Stimulated activated CD4-positive, alpha-beta T cell treated with anti-CD3 and anti-CD28 coated beads, Interleukin-2, amount 100 ng/mL, for 48 hours (primary cell): Measurements from ENCODE around the gene PSMD11.
"Not testable (repeated sequence)": the region's sequence is repeated elsewhere in the genome, so short reads cannot be mapped to it uniquely, and the experiment has no call there.

ENCODE experiments used
- DNase-seq, 2 donors: peaks; one replicate each; pipeline ENCODE4 v3.0.0-alpha.2; 2020

The PSMD11 gene

DNA sequence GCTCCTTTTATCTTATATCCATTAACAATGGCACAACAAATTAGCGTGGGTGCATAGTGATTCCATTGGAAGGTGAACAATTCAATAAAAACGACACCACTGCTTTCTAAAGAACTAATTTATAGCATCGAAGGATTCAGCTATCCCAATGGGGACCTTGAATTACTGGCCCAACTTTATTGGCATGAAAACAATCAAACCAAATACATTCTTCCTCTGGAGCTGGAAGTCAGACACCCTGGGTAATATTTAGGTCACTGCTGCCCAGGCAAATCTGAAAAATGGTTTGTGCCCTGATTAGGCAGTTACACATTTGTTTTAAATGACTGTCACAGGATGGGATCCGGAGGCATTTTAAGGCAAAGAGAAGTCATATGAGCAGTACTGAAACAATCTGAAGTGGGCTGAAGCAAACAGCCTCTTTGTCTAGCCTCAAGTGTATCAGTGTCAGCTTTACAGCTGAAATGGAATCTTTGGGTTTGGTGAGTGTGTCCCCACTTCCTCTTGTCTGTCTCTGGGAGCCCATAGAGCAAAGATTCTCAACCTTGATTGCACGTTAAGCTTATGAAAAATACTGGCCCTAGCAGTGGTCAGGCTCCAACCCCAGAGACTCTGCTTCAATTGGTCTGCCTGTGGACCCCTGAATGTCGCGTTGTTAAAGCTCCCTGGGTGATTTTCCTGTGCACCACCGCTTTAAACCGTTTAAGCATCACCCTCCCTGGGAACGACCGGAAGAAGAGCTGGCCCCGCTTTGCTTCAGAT, 72.8 kb downstream of the PSMD11 start:
- no peak for DNase-seq

DNA sequence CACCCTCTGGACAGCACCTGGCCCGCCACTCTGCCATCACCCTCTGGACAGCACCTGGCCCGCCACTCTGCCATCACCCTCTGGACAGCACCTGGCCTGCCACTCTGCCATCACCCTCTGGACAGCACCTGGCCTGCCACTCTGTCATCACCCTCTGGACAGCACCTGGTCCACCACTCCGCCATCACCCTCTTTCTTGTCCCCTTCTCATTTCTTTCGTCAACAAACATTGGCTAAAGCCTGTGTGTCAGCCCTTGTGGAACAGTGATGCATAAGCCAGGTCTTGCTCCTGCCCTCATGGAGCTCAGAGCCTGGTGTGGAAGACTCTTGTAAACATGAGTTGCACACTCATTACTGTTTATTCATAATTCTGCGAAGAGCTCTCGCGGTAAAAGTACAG, 73.7 kb downstream of the PSMD11 start:
- DNase-seq, result no peak

- no peak for DNase-seq
These were observed 74.4 kb downstream of the PSMD11 start for GRCh38 chr17:32518646-32519227.

- peak in 1 of 2 donors; percentile 59 for DNase-seq
These were observed 75.2 kb downstream of the PSMD11 start for GRCh38 chr17:32519228-32520103.

- DNase-seq, result no peak
These were observed 75.9 kb downstream of the PSMD11 start for GRCh38 chr17:32520104-32520701.

- no peak for DNase-seq
These were observed 76.6 kb downstream of the PSMD11 start for GRCh38 chr17:32520737-32521404.

GRCh38 chr17:32523017-32523680, 78.8 kb downstream of the PSMD11 start:
- DNase-seq, result peak in 1 of 2 donors; percentile 51

- no peak for DNase-seq
These were observed 79.7 kb downstream of the PSMD11 start for GRCh38 chr17:32523827-32524552.

DNA sequence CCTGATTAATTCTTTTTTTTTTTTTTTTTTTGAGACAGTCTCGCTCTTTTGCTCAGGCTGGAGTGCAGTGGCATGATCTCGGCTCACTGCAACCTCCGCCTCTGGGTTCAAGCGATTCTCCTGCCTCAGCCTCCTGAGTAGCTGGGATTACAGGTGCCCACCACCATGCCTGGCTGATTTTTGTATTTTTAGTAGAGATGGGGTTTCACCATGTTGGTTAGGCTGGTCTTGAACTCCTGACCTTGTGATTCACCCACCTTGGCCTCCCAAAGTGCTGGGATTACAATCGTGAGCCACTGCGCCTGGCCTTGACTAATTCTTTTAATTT, 80.2 kb downstream of the PSMD11 start:
- not testable (repeated sequence) for DNase-seq

GRCh38 chr17:32525122-32525521, 80.8 kb downstream of the PSMD11 start:
- DNase-seq, result no peak

DNA sequence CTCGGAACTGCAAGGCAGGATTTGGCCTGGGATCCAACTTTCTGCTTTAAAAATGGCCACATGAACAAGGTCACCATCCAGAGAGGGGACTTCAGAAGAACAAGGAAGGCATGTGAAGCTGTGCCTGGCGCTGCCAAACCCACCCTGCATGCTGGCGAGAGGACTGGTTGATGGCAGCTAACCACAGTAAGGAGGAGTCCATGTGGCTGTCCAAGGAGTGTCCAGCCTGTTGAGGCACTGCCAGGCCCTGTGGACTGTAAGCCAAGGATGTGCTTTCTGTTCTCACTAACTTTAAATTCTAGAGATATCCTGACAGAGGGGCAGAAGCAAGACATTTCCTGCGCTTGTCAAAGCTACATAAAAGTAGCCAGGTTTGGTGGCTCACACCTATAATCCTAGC, 82.8 kb downstream of the PSMD11 start:
- no peak for DNase-seq

DNA sequence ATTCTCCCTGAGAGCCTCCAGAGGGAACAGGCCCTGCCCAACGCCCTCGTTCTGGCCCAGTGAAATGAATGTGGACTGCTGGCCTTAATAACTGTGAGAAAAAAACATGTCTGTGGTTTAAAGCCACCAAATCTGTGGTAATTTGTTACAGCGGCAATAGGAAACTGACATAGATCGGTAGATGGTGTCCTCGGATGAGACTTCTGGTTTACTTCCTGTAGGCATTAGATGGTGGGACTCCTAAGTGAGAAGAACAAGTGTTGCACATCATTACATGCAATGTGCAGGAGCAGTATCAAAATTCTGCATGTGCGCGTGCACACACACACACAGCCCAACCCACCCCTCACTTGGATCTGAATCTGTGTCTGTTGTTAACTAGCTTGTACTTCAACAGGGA, 84.5 kb downstream of the PSMD11 start:
- DNase-seq, result no peak

DNA sequence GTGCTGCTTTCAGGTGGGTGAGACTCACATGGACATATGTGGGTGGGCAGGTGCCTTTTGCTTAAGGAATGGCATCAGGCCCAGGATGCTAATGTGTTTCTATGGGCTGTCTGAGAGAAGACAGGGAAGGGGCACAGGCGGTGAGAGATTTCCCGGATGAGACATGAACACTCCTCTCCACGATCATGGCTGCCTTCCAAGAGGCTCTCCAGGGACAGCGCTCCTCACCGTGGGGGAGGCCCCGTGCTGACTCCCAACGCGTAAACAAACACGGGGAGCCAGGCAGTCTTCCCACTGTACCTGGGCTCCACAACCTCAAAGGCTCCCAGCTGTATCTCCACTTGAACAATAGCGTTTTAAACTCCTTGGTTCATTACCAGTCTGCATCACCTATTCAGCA, 85.3 kb downstream of the PSMD11 start:
- no peak for DNase-seq
